B cell (primary cell): Measurements from ENCODE around the gene TRIM65. TPM values are rescaled to one million over a fixed set of nuclear protein-coding genes. Genes with fewer than 3 reads are reported as not detected.

Source experiments
- ATAC-seq: fragments of 200-7000 bp; cut with Tn5 transposase; one replicate; pipeline ENCODE4 v1.10.0; 2021; ENCODE audit warnings: low read depth, mild to moderate bottlenecking, moderate number of reproducible peaks, moderate library complexity
- CTCF ChIA-PET: fragments of 350-600 bp; sonication (Branson Sonifier 250); formaldehyde crosslinking; loops from one replicate; lab custom pipeline; 2021; ENCODE audit warnings: antibody characterized with exemption, inconsistent platforms; lab: Charles Lee
- POLR2A ChIA-PET: fragments of 350-600 bp; sonication (Branson Sonifier 250); formaldehyde crosslinking; loops from one replicate; lab custom pipeline; 2021; ENCODE audit warnings: antibody characterized with exemption; lab: Charles Lee
- DNase-seq: peaks from one replicate; pipeline ENCODE4 v3.0.0; 2013
- H2AFZ ChIP-seq: 2 replicates; pipeline ENCODE4 v1.6.1; 2012; ENCODE audit warnings: mild to moderate bottlenecking, low read depth, low read length; ENCODE audit not compliant: insufficient read depth, poor library complexity, severe bottlenecking
- H3K27ac ChIP-seq, 2 donors: 1 replicate in 1 of 2; 2 replicates in 1 of 2; pipeline ENCODE4 v1.5.1; 2012 to 2013; ENCODE audit warnings: low read length in 2 of 2, mild to moderate bottlenecking in 2 of 2, moderate library complexity in 1 of 2
- H3K27me3 ChIP-seq, 4 experiments: fragments of 200-600 bp in 1 of 4; sonication (generic) in 1 of 4; replicated peaks in 1 of 4; 1 replicate in 2 of 4; 2 replicates in 2 of 4; pipeline versions ENCODE4 v1.6.1 to v1.7.0; 2013 to 2016; ENCODE audit warnings: low read length in 3 of 4, mild to moderate bottlenecking in 2 of 4, mixed read lengths in 1 of 4, moderate library complexity in 1 of 4; ENCODE audit not compliant: insufficient read depth in 4 of 4, control insufficient read depth in 3 of 4; ENCODE audit errors: control extremely low read depth in 1 of 4
- H3K36me3 ChIP-seq, 2 experiments: replicated peaks in 1 of 2; 1 replicate in 1 of 2; 2 replicates in 1 of 2; pipeline versions ENCODE4 v1.6.1 to v1.7.1; 2013; ENCODE audit warnings: low read length in 1 of 2; ENCODE audit not compliant: insufficient read depth in 2 of 2, control insufficient read depth in 1 of 2; ENCODE audit errors: control extremely low read depth in 1 of 2, extremely low read depth in 1 of 2
- H3K4me1 ChIP-seq, 2 donors: fragments of 200-600 bp in 1 of 2; sonication (generic) in 1 of 2; 1 replicate in 1 of 2; 2 replicates in 1 of 2; pipeline versions ENCODE4 v1.5.1 to v1.6.1; 2013 to 2017; ENCODE audit warnings: low read length in 2 of 2; ENCODE audit not compliant: control insufficient read depth in 2 of 2, insufficient read depth in 2 of 2
- H3K4me2 ChIP-seq: replicated peaks from 2 replicates; pipeline ENCODE3; 2012; ENCODE audit warnings: mild to moderate bottlenecking, low read depth, low read length; ENCODE audit not compliant: poor library complexity, severe bottlenecking
- H3K4me3 ChIP-seq, 5 experiments: fragments of 200-600 bp in 1 of 5; sonication (generic) in 1 of 5; 1 replicate in 3 of 5; 2 replicates in 2 of 5; pipeline versions ENCODE4 v1.5.1 to v1.7.0; 2011 to 2016; ENCODE audit warnings: low read length in 4 of 5, mild to moderate bottlenecking in 4 of 5, low read depth in 2 of 5, control low read depth in 1 of 5, moderate library complexity in 1 of 5; ENCODE audit not compliant: insufficient read depth in 1 of 5; ENCODE audit errors: control extremely low read depth in 1 of 5, extremely low read depth in 1 of 5
- H3K79me2 ChIP-seq: fragments of 200-600 bp; sonication (generic); one replicate; pipeline ENCODE4 v1.6.0; 2016; ENCODE audit warnings: low read length; ENCODE audit not compliant: control insufficient read depth, insufficient read depth
- H3K9ac ChIP-seq: fragments of 200-600 bp; sonication (generic); 2 replicates; pipeline ENCODE4 v1.6.1; 2017; ENCODE audit warnings: mild to moderate bottlenecking, low read length, moderate library complexity
- H3K9me3 ChIP-seq, 3 donors: one replicate each; pipeline versions ENCODE4 v1.6.1 to v1.7.1; 2013; ENCODE audit warnings: low read length in 2 of 3; ENCODE audit not compliant: control insufficient read depth in 2 of 3, insufficient read depth in 1 of 3; ENCODE audit errors: control extremely low read depth in 1 of 3
- H4K20me1 ChIP-seq: 2 replicates; pipeline ENCODE4 v1.6.0; 2012; ENCODE audit warnings: mild to moderate bottlenecking, low read length; ENCODE audit not compliant: insufficient read depth, control insufficient read depth, poor library complexity, severe bottlenecking
- H3K27ac Mint-ChIP-seq: one replicate; pipeline ENCODE4 v1.8.0; 2021; ENCODE audit warnings: mixed read lengths
- H3K27me3 Mint-ChIP-seq: one replicate; pipeline ENCODE4 v1.8.0; 2021; ENCODE audit warnings: mixed read lengths
- H3K4me1 Mint-ChIP-seq: one replicate; pipeline ENCODE4 v1.8.0; 2021; ENCODE audit warnings: mixed read lengths
- H3K4me3 Mint-ChIP-seq: one replicate; pipeline ENCODE4 v1.8.0; 2021; ENCODE audit warnings: mixed read lengths
- H3K9me3 Mint-ChIP-seq: one replicate; pipeline ENCODE4 v1.8.0; 2022; ENCODE audit warnings: mixed read lengths; ENCODE audit not compliant: insufficient read depth
- EZH2 ChIP-seq: IDR thresholded peaks from 2 replicates; pipeline ENCODE4 v1.6.1; 2012; ENCODE audit warnings: borderline replicate concordance, low read depth, mild to moderate bottlenecking, moderate library complexity, low read length; ENCODE audit not compliant: insufficient read depth, poor library complexity, severe bottlenecking
- WGBS: methylation state at CpG from one replicate; pipeline ENCODE4 v1.1.5; 2013; ENCODE audit warnings: missing lambda C conversion rate; ENCODE audit not compliant: insufficient coverage; 5-methylcytosine and 5-hydroxymethylcytosine counted together
- intact Hi-C: fragments of 100-400 bp; cut with micrococcal nuclease; formaldehyde crosslinking; loops from one replicate; pipeline ENCODE4 v1.10.0; 2022
- polyA plus RNA-seq: library from polyadenylated mRNA; depleted of rRNA; stranded (reverse); fragments of >200 nt; gene quantifications from 2 replicates; pipeline ENCODE4 v1.2.3, GENCODE V29; 2012
- total RNA-seq, 2 donors: library from RNA; stranded (reverse); fragments of 120-200 nt in 1 of 2; gene quantifications; 1 replicate in 1 of 2; 2 replicates in 1 of 2; pipeline versions ENCODE4 v1.2.3 to v1.2.4, GENCODE V29; 2013 to 2022
- TF ChIP-seq, protein P1 (sequence below): fragments of 200-600 bp; IDR thresholded peaks from one replicate; pipeline ENCODE4 v1.8.0; 2022; ENCODE audit warnings: antibody characterized with exemption, mild to moderate bottlenecking

TRIM65 gene
- total and polyA plus RNA-seq, 2 donors (not counting 1 experiment from before 2014, with no cell fraction given): 16.8 to 40.7 TPM

DNA sequence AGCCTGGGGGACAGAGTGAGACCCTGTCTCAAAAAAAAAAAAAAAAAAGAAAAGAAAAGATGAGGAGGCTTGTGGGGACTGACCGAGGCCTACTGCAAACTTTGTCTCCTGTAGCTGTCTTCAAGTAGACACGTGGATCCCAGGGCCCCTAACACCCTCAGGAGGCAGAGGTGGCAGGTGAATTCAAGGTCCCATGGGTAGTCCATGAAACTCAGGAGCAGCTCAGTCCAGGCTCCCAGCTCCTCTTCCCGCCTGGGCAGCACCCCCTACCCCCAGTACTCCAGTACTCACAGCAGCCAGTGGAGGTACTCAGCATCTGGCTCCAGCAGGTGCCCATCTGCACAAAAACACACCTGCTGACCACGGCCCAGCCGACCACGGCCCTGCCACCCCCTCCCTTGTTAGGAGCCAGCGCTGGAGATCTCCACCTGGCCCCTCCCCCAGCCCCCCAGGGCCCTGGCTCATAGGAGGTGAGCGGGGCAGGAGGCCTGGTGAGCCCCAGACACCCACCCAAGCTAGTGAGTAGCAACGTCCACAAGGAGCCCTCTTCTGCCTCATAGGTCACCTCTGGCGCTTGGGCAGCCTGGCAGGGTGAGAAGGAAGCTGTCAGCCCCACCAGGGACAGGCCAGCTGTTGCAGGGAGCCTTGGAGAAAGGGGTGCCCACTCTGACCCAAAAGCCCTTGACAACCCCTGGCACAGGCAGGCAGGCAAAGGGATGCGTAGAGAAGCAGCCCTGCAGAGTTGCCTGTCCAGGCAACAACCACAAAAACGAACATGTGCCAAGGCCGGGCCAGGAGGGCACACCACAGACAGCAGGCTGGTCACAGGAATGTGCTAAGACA is 4.2 kb upstream of the TRIM65 start:
- H4K20me1 ChIP-seq: peaks cover 14% of the 10 kb centered on the region
- peaks cover 7 to 23% of the 10 kb centered on the region in 2 donors for H3K4me1 ChIP-seq
- TF ChIP-seq, protein P1, sequence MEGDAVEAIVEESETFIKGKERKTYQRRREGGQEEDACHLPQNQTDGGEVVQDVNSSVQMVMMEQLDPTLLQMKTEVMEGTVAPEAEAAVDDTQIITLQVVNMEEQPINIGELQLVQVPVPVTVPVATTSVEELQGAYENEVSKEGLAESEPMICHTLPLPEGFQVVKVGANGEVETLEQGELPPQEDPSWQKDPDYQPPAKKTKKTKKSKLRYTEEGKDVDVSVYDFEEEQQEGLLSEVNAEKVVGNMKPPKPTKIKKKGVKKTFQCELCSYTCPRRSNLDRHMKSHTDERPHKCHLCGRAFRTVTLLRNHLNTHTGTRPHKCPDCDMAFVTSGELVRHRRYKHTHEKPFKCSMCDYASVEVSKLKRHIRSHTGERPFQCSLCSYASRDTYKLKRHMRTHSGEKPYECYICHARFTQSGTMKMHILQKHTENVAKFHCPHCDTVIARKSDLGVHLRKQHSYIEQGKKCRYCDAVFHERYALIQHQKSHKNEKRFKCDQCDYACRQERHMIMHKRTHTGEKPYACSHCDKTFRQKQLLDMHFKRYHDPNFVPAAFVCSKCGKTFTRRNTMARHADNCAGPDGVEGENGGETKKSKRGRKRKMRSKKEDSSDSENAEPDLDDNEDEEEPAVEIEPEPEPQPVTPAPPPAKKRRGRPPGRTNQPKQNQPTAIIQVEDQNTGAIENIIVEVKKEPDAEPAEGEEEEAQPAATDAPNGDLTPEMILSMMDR: no peak
- TF ChIP-seq EZH2: no peak
- POLR2A ChIA-PET: interaction anchor here (0.6 to 0.7 kb wide), 2 partner anchors 96 to 664 kb away, joined by 3 to 4 read pairs; no protein-coding TSS in a partner anchor
- no peak overlapping the region for H3K27ac Mint-ChIP-seq
- 90% methylated on average over 13 of the region's 13 CpGs for WGBS
- intact Hi-C loops: loop anchor here (10.0 kb wide), 1 partner anchor 364 kb away; the partner anchor contains the start of gene UBALD2
- no peaks in the 10 kb centered on the region for H3K9me3 Mint-ChIP-seq
- no peak overlapping the region for H3K9ac ChIP-seq
- DNase-seq: no peak
- no peaks in the 10 kb centered on the region for H3K27me3 Mint-ChIP-seq
- no peak overlapping the region for H3K4me3 Mint-ChIP-seq
- peaks cover 0 to 48% of the 10 kb centered on the region in 2 experiments for H3K36me3 ChIP-seq
- no peak overlapping the region for H3K27ac ChIP-seq
- peaks cover 17% of the 10 kb centered on the region for H3K79me2 ChIP-seq
- H2AFZ ChIP-seq: no peak overlapping the region
- CTCF ChIA-PET: no interaction called here
- H3K4me2 ChIP-seq: no peak overlapping the region
- H3K27me3 ChIP-seq: no peaks in the 10 kb centered on the region
- peaks cover 15% of the 10 kb centered on the region for H3K4me1 Mint-ChIP-seq
- no peak for ATAC-seq
- H3K4me3 ChIP-seq: no peak overlapping the region
- no peaks in the 10 kb centered on the region for H3K9me3 ChIP-seq
